Endothelial cell of umbilical vein (primary cell): Measurements from ENCODE around the gene ZNF334. TPM values are rescaled to one million over a fixed set of nuclear protein-coding genes. Genes with fewer than 3 reads are reported as not detected.

ENCODE experiments used
- BruUV-seq: library from RNA; stranded (reverse); fragments of 400-500 nt; replicated peaks from 2 replicates; lab custom pipeline; 2021; lab: Mats Ljungman, UMichigan
- CTCF ChIA-PET: fragments of 300-600, 350-600 bp; sonication (Branson Sonifier 250); formaldehyde crosslinking; loops from one replicate; lab custom pipeline; 2021; ENCODE audit warnings: antibody characterized with exemption, inconsistent platforms; lab: Charles Lee
- POLR2A ChIA-PET: fragments of 300-600, 350-600 bp; sonication (Branson Sonifier 250); formaldehyde crosslinking; loops from one replicate; lab custom pipeline; 2021; ENCODE audit warnings: antibody characterized with exemption, inconsistent platforms; lab: Charles Lee
- DNase-seq: peaks from one replicate; pipeline ENCODE4 v3.0.0-alpha.2; 2011; ENCODE audit warnings: low read depth, low spot score
- FAIRE-seq: peaks from 2 replicates; lab custom pipeline; 2011; peaks lifted over from hg19 to GRCh38; lab: Jason Lieb, UNC
- H2AFZ ChIP-seq: 2 replicates; pipeline ENCODE4 v1.6.0; 2012; ENCODE audit warnings: low read depth, low read length, control low read depth, inconsistent platforms
- H3K27ac ChIP-seq: 2 replicates; pipeline ENCODE4 v1.5.1; 2011; ENCODE audit warnings: low read depth, mild to moderate bottlenecking, control low read depth, low read length, moderate library complexity; ENCODE audit not compliant: insufficient read depth
- H3K27me3 ChIP-seq, 2 experiments: 2 replicates each; pipeline versions ENCODE4 v1.6.0 to v1.6.1; 2011; ENCODE audit warnings: low read length in 2 of 2, mixed read lengths in 1 of 2; ENCODE audit not compliant: control insufficient read depth in 2 of 2, insufficient read depth in 2 of 2
- H3K36me3 ChIP-seq, 2 experiments: 2 replicates in 1 of 2; 3 replicates in 1 of 2; pipeline ENCODE4 v1.5.1; 2011; ENCODE audit warnings: low read length in 2 of 2, mild to moderate bottlenecking in 1 of 2, moderate library complexity in 1 of 2; ENCODE audit not compliant: control insufficient read depth in 2 of 2, insufficient read depth in 2 of 2; ENCODE audit errors: extremely low read depth in 1 of 2
- H3K4me1 ChIP-seq: 3 replicates; pipeline ENCODE4 v1.5.1; 2011; ENCODE audit warnings: mild to moderate bottlenecking, low read length; ENCODE audit not compliant: control insufficient read depth, insufficient read depth; ENCODE audit errors: extremely low read depth
- H3K4me2 ChIP-seq: 2 replicates; pipeline ENCODE4 v1.6.1; 2011; ENCODE audit warnings: low read length, control low read depth, mixed read lengths; ENCODE audit not compliant: insufficient read depth
- H3K4me3 ChIP-seq, 3 experiments: fragments of 200-600 bp in 1 of 3; sonication (generic), shearing (Covaris generic) in 1 of 3; replicated peaks in 1 of 3; 2 replicates each; pipeline ENCODE4 v1.5.1; 2011 to 2016; ENCODE audit warnings: control low read depth in 3 of 3, low read length in 3 of 3, mild to moderate bottlenecking in 2 of 3, inconsistent platforms in 1 of 3, low read depth in 1 of 3, moderate library complexity in 1 of 3; ENCODE audit not compliant: insufficient read depth in 1 of 3
- H3K79me2 ChIP-seq: 2 replicates; pipeline ENCODE4 v1.6.0; 2012; ENCODE audit warnings: low read length, inconsistent platforms; ENCODE audit not compliant: control insufficient read depth, insufficient read depth
- H3K9ac ChIP-seq: replicated peaks from 2 replicates; pipeline ENCODE3; 2011; ENCODE audit warnings: low read length, control low read depth; ENCODE audit not compliant: insufficient read depth; ENCODE audit errors: extremely low read depth
- H3K9me1 ChIP-seq: replicated peaks from 3 replicates; pipeline ENCODE4 v1.6.0; 2011; ENCODE audit warnings: mild to moderate bottlenecking, low read length; ENCODE audit not compliant: control insufficient read depth, insufficient read depth; ENCODE audit errors: extremely low read depth
- H3K9me3 ChIP-seq: replicated peaks from 2 replicates; pipeline ENCODE4 v1.5.1; 2012; ENCODE audit warnings: low read length, inconsistent platforms; ENCODE audit not compliant: control insufficient read depth, insufficient read depth
- H4K20me1 ChIP-seq: replicated peaks from 2 replicates; pipeline ENCODE3; 2011; ENCODE audit warnings: mild to moderate bottlenecking, low read length; ENCODE audit not compliant: control insufficient read depth, insufficient read depth; ENCODE audit errors: extremely low read depth
- EZH2 ChIP-seq: IDR thresholded peaks from 2 replicates; pipeline ENCODE4 v1.6.1; 2012; ENCODE audit warnings: borderline replicate concordance, low read depth, mild to moderate bottlenecking, moderate library complexity, low read length, inconsistent platforms; ENCODE audit not compliant: severe bottlenecking
- FOS ChIP-seq: IDR thresholded peaks from 2 replicates; pipeline ENCODE4 v1.6.1; 2011; ENCODE audit warnings: mild to moderate bottlenecking, low read length, moderate library complexity, borderline replicate concordance; ENCODE audit not compliant: insufficient read depth
- GATA2 ChIP-seq: IDR thresholded peaks from 2 replicates; pipeline ENCODE4 v1.7.0; 2011; ENCODE audit warnings: low read depth, mild to moderate bottlenecking, moderate library complexity, mixed read lengths, low read length; ENCODE audit not compliant: insufficient read length, insufficient read depth
- JUN ChIP-seq: IDR thresholded peaks from 2 replicates; pipeline ENCODE4 v1.6.1; 2011; ENCODE audit warnings: borderline replicate concordance, low read depth; ENCODE audit not compliant: insufficient read length, insufficient read depth
- MYC ChIP-seq: IDR thresholded peaks from one replicate; pipeline ENCODE4 v1.6.1; 2011; ENCODE audit warnings: mild to moderate bottlenecking, low read depth, low read length
- POLR2A ChIP-seq: IDR thresholded peaks from 2 replicates; pipeline ENCODE4 v1.6.1; 2012; ENCODE audit warnings: low read depth, mild to moderate bottlenecking, control low read depth, low read length
- POLR2AphosphoS5 ChIP-seq: IDR thresholded peaks from 2 replicates; pipeline ENCODE4 v1.6.1; 2012; ENCODE audit warnings: low read depth, mild to moderate bottlenecking, control low read depth, low read length, moderate library complexity; ENCODE audit not compliant: insufficient read depth
- dilution Hi-C: fragments of 300-500 bp; cut with MboI; formaldehyde crosslinking; loops from one replicate; pipeline ENCODE4 v1.15.0; 2019; ENCODE audit warnings: low sequenced_read_pairs; ENCODE audit not compliant: extremely low pct_ligation_motif_present
- intact Hi-C: fragments of 100-400 bp; cut with micrococcal nuclease; formaldehyde crosslinking; loops from one replicate; pipeline ENCODE4 v1.10.0; 2022
- polyA plus RNA-seq, 4 experiments: library from polyadenylated mRNA; depleted of rRNA in 3 of 4; stranded (reverse) in 3 of 4; unstranded in 1 of 4; fragments of >200 nt; gene quantifications; 2 replicates each; pipeline versions ENCODE4 v1.2.1 to v1.2.3, GENCODE V29; 2011 to 2012; ENCODE audit warnings: missing spikeins in 1 of 4
- total RNA-seq: library from RNA; stranded (reverse); gene quantifications from 2 replicates; pipeline ENCODE4 v1.2.3, GENCODE V29; 2021
- TF ChIP-seq, protein P1 (sequence below), 2 donors: IDR thresholded peaks; 1 replicate in 1 of 2; 2 replicates in 1 of 2; pipeline ENCODE4 v1.5.1; 2011; ENCODE audit warnings: low read length in 2 of 2, mild to moderate bottlenecking in 2 of 2, moderate library complexity in 2 of 2, control low read depth in 1 of 2, inconsistent platforms in 1 of 2, low read depth in 1 of 2; ENCODE audit not compliant: insufficient read depth in 1 of 2; ENCODE audit errors: extremely low read depth in 1 of 2
- TF ChIP-seq, protein P2 (sequence below): IDR thresholded peaks from 2 replicates; pipeline ENCODE4 v1.6.1; 2011; ENCODE audit not compliant: insufficient read depth, insufficient read length

ZNF334 gene
- total and polyA plus RNA-seq, 2 donors (not counting 3 experiments of a cell fraction or from before 2014, with no cell fraction given): 0.08 to 1.6 TPM

DNA sequence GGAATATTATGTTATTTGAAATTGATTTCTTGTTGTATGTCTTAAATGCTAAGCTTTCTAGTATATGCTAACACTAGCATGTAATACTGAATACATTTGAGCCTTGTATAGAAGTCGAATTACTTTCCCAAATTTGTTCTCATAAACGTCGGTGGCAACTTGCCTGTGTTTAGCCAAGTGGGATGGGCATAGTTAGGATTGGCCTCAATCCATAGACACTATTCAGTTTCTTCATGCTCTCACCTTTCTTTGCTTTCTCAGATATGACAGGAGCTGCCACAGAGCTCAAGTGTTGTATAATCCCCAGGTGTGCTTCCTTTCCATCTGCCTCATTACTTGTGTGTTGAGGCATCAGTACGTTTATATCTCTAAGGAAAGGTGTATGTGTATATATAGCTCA is 19.3 kb downstream of the ZNF334 start:
- dilution Hi-C loops (no loop called here), intact Hi-C loops (no loop called here)
- no peak for TF ChIP-seq FOS
- TF ChIP-seq JUN: no peak
- TF ChIP-seq, protein P1, sequence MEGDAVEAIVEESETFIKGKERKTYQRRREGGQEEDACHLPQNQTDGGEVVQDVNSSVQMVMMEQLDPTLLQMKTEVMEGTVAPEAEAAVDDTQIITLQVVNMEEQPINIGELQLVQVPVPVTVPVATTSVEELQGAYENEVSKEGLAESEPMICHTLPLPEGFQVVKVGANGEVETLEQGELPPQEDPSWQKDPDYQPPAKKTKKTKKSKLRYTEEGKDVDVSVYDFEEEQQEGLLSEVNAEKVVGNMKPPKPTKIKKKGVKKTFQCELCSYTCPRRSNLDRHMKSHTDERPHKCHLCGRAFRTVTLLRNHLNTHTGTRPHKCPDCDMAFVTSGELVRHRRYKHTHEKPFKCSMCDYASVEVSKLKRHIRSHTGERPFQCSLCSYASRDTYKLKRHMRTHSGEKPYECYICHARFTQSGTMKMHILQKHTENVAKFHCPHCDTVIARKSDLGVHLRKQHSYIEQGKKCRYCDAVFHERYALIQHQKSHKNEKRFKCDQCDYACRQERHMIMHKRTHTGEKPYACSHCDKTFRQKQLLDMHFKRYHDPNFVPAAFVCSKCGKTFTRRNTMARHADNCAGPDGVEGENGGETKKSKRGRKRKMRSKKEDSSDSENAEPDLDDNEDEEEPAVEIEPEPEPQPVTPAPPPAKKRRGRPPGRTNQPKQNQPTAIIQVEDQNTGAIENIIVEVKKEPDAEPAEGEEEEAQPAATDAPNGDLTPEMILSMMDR (IDR thresholded peaks at IDR 0.05; ENCODE audit: extremely low read depth in 1 of 2, insufficient read depth in 1 of 2, low read depth in 1 of 2, low read length in 2 of 2): no peak
- TF ChIP-seq POLR2AphosphoS5: no peak
- no peak for TF ChIP-seq POLR2A
- no peak for TF ChIP-seq EZH2
- no peak overlapping the region for H2AFZ ChIP-seq
- H3K4me2 ChIP-seq: no peak overlapping the region
- FAIRE-seq: no peak
- H3K9ac ChIP-seq: no peak overlapping the region
- no TSS peak for BruUV-seq
- no peaks in the 10 kb centered on the region for H3K4me1 ChIP-seq
- H3K4me3 ChIP-seq: no peak overlapping the region
- CTCF ChIA-PET: interaction anchor here (1.3 kb wide), 1 partner anchor 9 kb away, joined by 5 read pairs; no protein-coding TSS in a partner anchor
- H3K36me3 ChIP-seq: no peaks in the 10 kb centered on the region
- POLR2A ChIA-PET: no interaction called here
- H3K9me1 ChIP-seq: no peaks in the 10 kb centered on the region
- no peaks in the 10 kb centered on the region for H3K9me3 ChIP-seq
- H3K27ac ChIP-seq: no peak overlapping the region
- H3K27me3 ChIP-seq: no peaks in the 10 kb centered on the region
- no peaks in the 10 kb centered on the region for H3K79me2 ChIP-seq
- DNase-seq: no peak
- no peaks in the 10 kb centered on the region for H4K20me1 ChIP-seq

DNA sequence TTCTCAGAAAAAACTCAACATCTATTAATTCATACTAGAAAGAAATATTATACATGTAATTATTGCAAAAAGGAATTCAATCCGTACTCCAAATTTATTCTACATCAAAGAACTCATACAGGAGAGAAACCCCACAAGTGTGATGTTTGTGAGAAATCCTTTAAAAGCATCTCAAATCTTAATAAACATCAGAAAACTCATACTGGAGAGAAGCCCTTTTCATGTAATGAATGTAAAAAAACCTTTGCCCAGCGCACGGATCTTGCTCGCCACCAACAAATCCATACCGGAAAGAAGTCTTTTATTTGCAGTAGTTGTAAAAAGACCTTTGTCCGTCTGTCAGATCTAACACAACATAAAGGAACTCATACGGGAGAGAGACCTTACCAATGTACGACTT is 22.0 kb downstream of the ZNF334 start:
- no peak for DNase-seq
- Histone ChIP-seq H3K9me1 (no peaks in the 10 kb centered on the region), H3K79me2 (no peaks in the 10 kb centered on the region), H3K36me3 (no peaks in the 10 kb centered on the region), H3K4me3 (no peak overlapping the region), H3K9ac (no peak overlapping the region), H3K4me2 (no peak overlapping the region), H3K9me3 (no peaks in the 10 kb centered on the region), H2AFZ (no peak overlapping the region), H3K27me3 (peaks cover 0 to 3% of the 10 kb centered on the region in 2 experiments), H4K20me1 (no peaks in the 10 kb centered on the region), H3K4me1 (no peaks in the 10 kb centered on the region), H3K27ac (no peak overlapping the region)
- dilution Hi-C loops: no loop called here
- ChIA-PET CTCF (no interaction called here), POLR2A (no interaction called here)
- no peak for FAIRE-seq
- intact Hi-C loops: no loop called here
- TF ChIP-seq JUN: no peak
- no peak for TF ChIP-seq EZH2
- no peak for TF ChIP-seq GATA2
- TF ChIP-seq FOS: no peak
- no peak for TF ChIP-seq POLR2AphosphoS5
- no peak for TF ChIP-seq POLR2A
- TF ChIP-seq, protein P2, sequence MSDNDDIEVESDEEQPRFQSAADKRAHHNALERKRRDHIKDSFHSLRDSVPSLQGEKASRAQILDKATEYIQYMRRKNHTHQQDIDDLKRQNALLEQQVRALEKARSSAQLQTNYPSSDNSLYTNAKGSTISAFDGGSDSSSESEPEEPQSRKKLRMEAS: no peak
- TF ChIP-seq, protein P1 (IDR thresholded peaks at IDR 0.05; ENCODE audit: extremely low read depth in 1 of 2, insufficient read depth in 1 of 2, low read depth in 1 of 2, low read length in 2 of 2): no peak
- TF ChIP-seq MYC: no peak
- no TSS peak for BruUV-seq
